IMR-90 (cell line): Measurements from ENCODE around the gene SNX25. TPM values are rescaled to one million over a fixed set of nuclear protein-coding genes. Genes with fewer than 3 reads are reported as not detected.

ENCODE experiments used
- ATAC-seq: fragments of 200-7000 bp; cut with Tn5 transposase; 2 replicates; pipeline ENCODE4 v1.9.1; 2020; ENCODE audit warnings: low read depth, mild to moderate bottlenecking, moderate library complexity
- BruUV-seq: library from RNA; stranded (reverse); fragments of 400-500 nt; replicated peaks from 2 replicates; lab custom pipeline; 2021; lab: Mats Ljungman, UMichigan
- CTCF ChIA-PET: fragments of 300-600 bp; formaldehyde crosslinking; extraction: SDS; loops from one replicate; lab custom pipeline; 2021; ENCODE audit warnings: antibody characterized with exemption; lab: Yijun Ruan, JAX
- POLR2A ChIA-PET: fragments of 300-600 bp; sonication (Branson Sonifier 250); formaldehyde crosslinking; loops from one replicate; lab custom pipeline; 2022; ENCODE audit warnings: antibody characterized with exemption; ENCODE audit not compliant: unreplicated experiment; lab: Charles Lee
- DNase-seq: peaks from one replicate; pipeline ENCODE4 v3.0.0; 2013
- H2AFZ ChIP-seq: replicated peaks from 2 replicates; pipeline ENCODE3; 2013; ENCODE audit warnings: low read length, mild to moderate bottlenecking; ENCODE audit not compliant: poor library complexity
- H2AK5ac ChIP-seq: 2 replicates; pipeline ENCODE4 v1.6.1; 2013; ENCODE audit warnings: low read depth, low read length, inconsistent platforms
- H2AK9ac ChIP-seq: replicated peaks from 2 replicates; pipeline ENCODE3; 2013; ENCODE audit warnings: mild to moderate bottlenecking, low read depth, low read length, moderate library complexity; ENCODE audit not compliant: poor library complexity
- H2BK120ac ChIP-seq: 2 replicates; pipeline ENCODE4 v1.6.1; 2013; ENCODE audit warnings: low read depth, low read length, inconsistent platforms
- H2BK15ac ChIP-seq: 3 replicates; pipeline ENCODE4 v1.6.1; 2013; ENCODE audit warnings: low read depth, low read length, inconsistent platforms
- H2BK20ac ChIP-seq: 2 replicates; pipeline ENCODE4 v1.6.1; 2013; ENCODE audit warnings: low read depth, mild to moderate bottlenecking, inconsistent platforms, low read length, moderate library complexity
- H2BK5ac ChIP-seq: 2 replicates; pipeline ENCODE4 v1.6.1; 2013; ENCODE audit warnings: mild to moderate bottlenecking, low read depth, low read length, inconsistent platforms; ENCODE audit not compliant: poor library complexity, severe bottlenecking
- H3K14ac ChIP-seq: replicated peaks from 2 replicates; pipeline ENCODE4 v1.6.1; 2013; ENCODE audit warnings: low read depth, low read length, inconsistent platforms
- H3K18ac ChIP-seq: 2 replicates; pipeline ENCODE4 v1.6.1; 2013; ENCODE audit warnings: low read depth, low read length, control low read depth
- H3K23ac ChIP-seq: 2 replicates; pipeline ENCODE4 v1.6.1; 2013; ENCODE audit warnings: low read depth, low read length, inconsistent platforms
- H3K27ac ChIP-seq: 2 replicates; pipeline ENCODE4 v1.5.1; 2013; ENCODE audit warnings: mild to moderate bottlenecking, control low read depth, low read length; ENCODE audit not compliant: insufficient read depth
- H3K27me3 ChIP-seq: 2 replicates; pipeline ENCODE4 v1.6.1; 2013; ENCODE audit warnings: low read length; ENCODE audit not compliant: control insufficient read depth, insufficient read depth
- H3K36me3 ChIP-seq: 2 replicates; pipeline ENCODE4 v1.6.1; 2013; ENCODE audit warnings: low read length, mixed read lengths; ENCODE audit not compliant: control insufficient read depth, insufficient read depth
- H3K4ac ChIP-seq: 2 replicates; pipeline ENCODE4 v1.6.1; 2013; ENCODE audit warnings: low read depth, low read length, inconsistent platforms
- H3K4me1 ChIP-seq: 2 replicates; pipeline ENCODE4 v1.6.1; 2013; ENCODE audit warnings: low read length, mixed read lengths; ENCODE audit not compliant: control insufficient read depth, insufficient read depth
- H3K4me2 ChIP-seq: 2 replicates; pipeline ENCODE4 v1.6.1; 2013; ENCODE audit warnings: low read depth, mild to moderate bottlenecking, control low read depth, low read length, moderate library complexity
- H3K4me3 ChIP-seq: 2 replicates; pipeline ENCODE4 v1.5.1; 2013; ENCODE audit warnings: low read depth, mild to moderate bottlenecking, control low read depth, low read length, moderate library complexity; ENCODE audit not compliant: insufficient read depth
- H3K56ac ChIP-seq: 2 replicates; pipeline ENCODE4 v1.6.1; 2013; ENCODE audit warnings: low read length, inconsistent platforms; ENCODE audit not compliant: insufficient read depth; ENCODE audit errors: extremely low read depth
- H3K79me1 ChIP-seq, 2 experiments: 2 replicates each; pipeline ENCODE4 v1.6.1; 2013; ENCODE audit warnings: low read length in 2 of 2, inconsistent platforms in 1 of 2, low read depth in 1 of 2
- H3K9ac ChIP-seq: 2 replicates; pipeline ENCODE4 v1.6.1; 2013; ENCODE audit warnings: low read depth, low read length, control low read depth
- H3K9me1 ChIP-seq: 2 replicates; pipeline ENCODE4 v1.6.1; 2013; ENCODE audit warnings: low read length, inconsistent platforms; ENCODE audit not compliant: insufficient read depth
- H3K9me3 ChIP-seq: 2 replicates; pipeline ENCODE4 v1.6.1; 2013; ENCODE audit warnings: low read length; ENCODE audit not compliant: control insufficient read depth, insufficient read depth
- H4K20me1 ChIP-seq: 2 replicates; pipeline ENCODE4 v1.6.1; 2013; ENCODE audit warnings: low read length, inconsistent platforms; ENCODE audit not compliant: insufficient read depth
- H4K5ac ChIP-seq: 2 replicates; pipeline ENCODE4 v1.6.1; 2013; ENCODE audit warnings: mild to moderate bottlenecking, low read depth, low read length, control low read depth
- H4K8ac ChIP-seq, 2 experiments: 2 replicates each; pipeline ENCODE4 v1.6.1; 2013; ENCODE audit warnings: low read depth in 2 of 2, low read length in 2 of 2, control low read depth in 1 of 2, inconsistent platforms in 1 of 2
- H4K91ac ChIP-seq: 2 replicates; pipeline ENCODE4 v1.6.1; 2013; ENCODE audit warnings: low read depth, low read length, inconsistent platforms; ENCODE audit not compliant: insufficient read depth
- BHLHE40 ChIP-seq: fragments of 150-350 bp; IDR thresholded peaks from 2 replicates; pipeline ENCODE4 v1.6.1; 2016; ENCODE audit warnings: mild to moderate bottlenecking, low read depth, low read length
- CEBPB ChIP-seq: IDR thresholded peaks from 2 replicates; pipeline ENCODE4 v1.6.1; 2012; ENCODE audit warnings: low read depth, low read length, improper control_type of control experiment
- CHD1 ChIP-seq: IDR thresholded peaks from 2 replicates; pipeline ENCODE4 v1.6.1; 2012; ENCODE audit warnings: low read depth, low read length, improper control_type of control experiment
- CTCF ChIP-seq: conservative IDR thresholded peaks from 2 replicates; pipeline ENCODE4 v1.5.1; 2012; ENCODE audit warnings: mild to moderate bottlenecking, low read depth, low read length, improper control_type of control experiment
- ELK1 ChIP-seq: fragments of 150-350 bp; IDR thresholded peaks from 2 replicates; pipeline ENCODE4 v1.6.1; 2016; ENCODE audit warnings: low read depth, mild to moderate bottlenecking, low read length, moderate library complexity, borderline replicate concordance
- FOS ChIP-seq: fragments of 150-350 bp; IDR thresholded peaks from 2 replicates; pipeline ENCODE4 v1.6.1; 2016; ENCODE audit warnings: low read depth, low read length
- MAFK ChIP-seq: IDR thresholded peaks from 2 replicates; pipeline ENCODE4 v1.6.1; 2012; ENCODE audit warnings: low read depth, low read length, improper control_type of control experiment
- MAZ ChIP-seq: IDR thresholded peaks from 2 replicates; pipeline ENCODE4 v1.6.1; 2012; ENCODE audit warnings: low read depth, mild to moderate bottlenecking, low read length, improper control_type of control experiment, moderate library complexity, borderline replicate concordance
- MXI1 ChIP-seq: IDR thresholded peaks from 2 replicates; pipeline ENCODE4 v1.6.1; 2012; ENCODE audit warnings: low read depth, mild to moderate bottlenecking, low read length, moderate library complexity, borderline replicate concordance
- POLR2A ChIP-seq: IDR thresholded peaks from 2 replicates; pipeline ENCODE4 v1.6.1; 2012; ENCODE audit warnings: mild to moderate bottlenecking, low read depth, low read length
- RAD21 ChIP-seq: IDR thresholded peaks from 2 replicates; pipeline ENCODE4 v1.6.1; 2012; ENCODE audit warnings: low read length, improper control_type of control experiment
- RCOR1 ChIP-seq: IDR thresholded peaks from 2 replicates; pipeline ENCODE4 v1.6.1; 2012; ENCODE audit warnings: mild to moderate bottlenecking, low read length, improper control_type of control experiment; ENCODE audit not compliant: insufficient replicate concordance
- RFX5 ChIP-seq: IDR thresholded peaks from 2 replicates; pipeline ENCODE4 v1.8.0; 2012; ENCODE audit warnings: low read depth, mild to moderate bottlenecking, low read length, moderate library complexity
- SMC3 ChIP-seq: fragments of 150-350 bp; IDR thresholded peaks from 2 replicates; pipeline ENCODE4 v1.6.1; 2016; ENCODE audit warnings: low read depth, mild to moderate bottlenecking, antibody characterized with exemption, low read length, moderate library complexity
- WGBS, 2 experiments: methylation state at CpG; one replicate each; pipeline versions ENCODE4 v1.1.5 to v1.1.7; 2013; ENCODE audit warnings: missing lambda C conversion rate in 2 of 2; ENCODE audit not compliant: insufficient read length in 1 of 2; ENCODE audit errors: extremely low coverage in 2 of 2; 5-methylcytosine and 5-hydroxymethylcytosine counted together
- dilution Hi-C: fragments of 300-500 bp; cut with HindIII; formaldehyde crosslinking; loops from one replicate; pipeline ENCODE4 v1.14.3; 2018; ENCODE audit warnings: low sequenced_read_pairs; ENCODE audit not compliant: unreplicated experiment
- in situ Hi-C: fragments of 300-500 bp; cut with MboI; formaldehyde crosslinking; loops from 3 replicates; pipeline ENCODE4 v1.14.3; 2019; ENCODE audit warnings: low sequenced_read_pairs, inconsistent platforms, mixed read lengths
- intact Hi-C: fragments of 100-400 bp; cut with micrococcal nuclease; formaldehyde crosslinking; loops from 2 replicates; pipeline ENCODE4 v1.10.0; 2022
- polyA plus RNA-seq, 3 experiments: library from polyadenylated mRNA; depleted of rRNA; stranded (reverse); fragments of >200 nt; gene quantifications; 2 replicates each; pipeline ENCODE4 v1.2.3, GENCODE V29; 2012; ENCODE audit warnings: low replicate concordance in 1 of 3
- total RNA-seq: library from RNA; depleted of rRNA; stranded (reverse); fragments of >200 nt; gene quantifications from 2 replicates; pipeline ENCODE4 v1.2.3, GENCODE V29; 2012

The SNX25 gene
- total and polyA plus RNA-seq, 2 of the 4 experiments (the other 2 are of a cell fraction), result 11.4 to 28.3 TPM

GRCh38 chr4:185328586-185328985 lies 119.2 kb downstream of the SNX25 start:
- H3K9ac ChIP-seq, result no peak overlapping the region
- no peak overlapping the region for H3K56ac ChIP-seq
- peaks cover 4% of the 10 kb centered on the region for H3K36me3 ChIP-seq
- intact Hi-C loops (no loop called here), in situ Hi-C loops (no loop called here), dilution Hi-C loops (no loop called here)
- H2AK9ac ChIP-seq, result no peak overlapping the region
- no peak overlapping the region for H3K14ac ChIP-seq
- H3K79me1 ChIP-seq, result no peaks in the 10 kb centered on the region; a peak in 2 of 4 replicates
- no peak for ATAC-seq
- H3K18ac ChIP-seq, result no peak overlapping the region
- H3K4ac ChIP-seq, result no peak overlapping the region
- H2BK120ac ChIP-seq, result no peak overlapping the region
- H4K5ac ChIP-seq, result no peak overlapping the region
- H3K4me3 ChIP-seq, result no peak overlapping the region
- H2BK20ac ChIP-seq, result no peak overlapping the region
- H4K91ac ChIP-seq, result no peak overlapping the region
- WGBS, 2 experiments, result 100% methylated on average over 3 of the region's 7 CpGs; no CpG with 5 or more reads in 1 of the 2 experiments
- ChIA-PET POLR2A (no interaction called here), CTCF (no interaction called here)
- H3K4me2 ChIP-seq, result no peak overlapping the region
- no peaks in the 10 kb centered on the region; the same call in 1 of the 2 replicates for H4K20me1 ChIP-seq
- H4K8ac ChIP-seq, result no peak overlapping the region
- no peak for DNase-seq
- H3K27ac ChIP-seq, result no peak overlapping the region
- no peak overlapping the region for H3K23ac ChIP-seq
- H2AFZ ChIP-seq, result no peak overlapping the region
- H3K9me3 ChIP-seq, result peaks cover 7% of the 10 kb centered on the region
- H3K4me1 ChIP-seq, result peaks cover 2% of the 10 kb centered on the region; the same call in 1 of the 2 replicates
- no peak overlapping the region for H2BK15ac ChIP-seq
- TF ChIP-seq RAD21 (no peak), MAZ (no peak), POLR2A (no peak), MXI1 (no peak), CEBPB (no peak), ELK1 (no peak), CHD1 (no peak), MAFK (no peak), BHLHE40 (no peak), RFX5 (no peak), SMC3 (no peak), FOS (no peak), RCOR1 (no peak), CTCF (no peak)
- no peaks in the 10 kb centered on the region for H3K27me3 ChIP-seq
- no peaks in the 10 kb centered on the region for H3K9me1 ChIP-seq
- H2BK5ac ChIP-seq, result no peak overlapping the region
- no peak overlapping the region for H2AK5ac ChIP-seq
- no TSS peak for BruUV-seq
